Cardiac septum (tissue), 1 donor: ENCODE results near the gene METTL22. TPM values are rescaled to one million over a fixed set of nuclear protein-coding genes. Genes with fewer than 3 reads are reported as not detected.

Experiments
- DNase-seq: peaks from one replicate; pipeline ENCODE4 v3.0.0-alpha.2; 2020; ENCODE audit warnings: low spot score
- intact Hi-C: fragments of 100-400 bp; cut with DNase I; formaldehyde crosslinking; loops from one replicate; pipeline ENCODE4 v1.14.0; 2022
- total RNA-seq: library from RNA; stranded (reverse); fragmentation: NEBNext Ultra II Directional; extraction: Animal tissue kit (Norgen Biotek cat#: 25700); gene quantifications from one replicate; pipeline ENCODE4 v1.2.1, GENCODE V29; 2021
- donor health status: DM: no; HTN: no; CAD: no.

The METTL22 gene
- total RNA-seq, 1 donor from 2014 or later = 31.9 TPM

- intact Hi-C loops = no loop called here
Measured at GRCh38 chr16:8655184-8655717, 33.8 kb downstream of the METTL22 start.

DNA sequence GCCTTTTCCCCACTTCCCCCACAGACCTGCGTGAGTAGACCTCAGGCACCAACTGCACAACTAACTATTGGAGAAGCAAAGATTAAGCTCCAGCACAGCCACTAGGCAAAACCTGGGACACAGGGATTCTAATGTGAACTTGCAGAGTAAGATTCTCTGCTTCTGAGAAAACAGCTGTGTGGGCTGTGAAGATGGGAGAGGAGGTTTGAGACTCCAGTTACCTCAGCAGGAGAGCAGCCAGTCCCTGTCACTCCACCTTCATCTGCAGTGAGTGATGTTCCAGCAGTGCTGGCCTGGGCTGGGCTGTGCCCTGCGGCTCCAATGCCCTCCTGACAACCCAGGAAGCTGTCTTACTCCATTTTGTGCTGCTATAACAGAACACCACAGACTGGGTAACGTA, 34.9 kb downstream of the METTL22 start:
- intact Hi-C loops = no loop called here
- DNase-seq = no peak

More at GRCh38 chr16:8655184-8655717, 33.8 kb downstream of the METTL22 start:
- DNase-seq = no peak

DNA sequence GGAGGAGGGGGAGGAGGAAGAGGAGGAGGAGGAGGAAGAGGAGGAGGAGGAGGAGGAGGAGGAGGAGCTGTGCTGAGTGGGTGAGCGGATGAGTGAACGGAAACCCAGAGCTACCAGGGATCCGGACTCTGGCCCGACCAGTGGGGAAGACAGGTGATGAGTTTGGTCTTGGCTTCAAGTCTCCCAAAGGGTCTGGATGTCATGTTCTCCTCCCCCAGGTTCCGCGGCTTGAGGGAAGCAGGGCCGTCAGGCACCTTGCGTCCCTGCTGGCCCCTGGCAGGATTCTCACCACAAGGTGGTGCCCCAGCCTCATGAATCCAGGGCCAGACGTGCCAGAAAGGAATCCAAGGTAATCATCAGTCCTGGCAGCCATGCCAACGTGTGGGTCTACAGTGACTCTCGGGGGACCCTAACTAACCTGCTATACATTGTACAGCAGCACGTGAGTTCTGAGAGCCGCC, 39.4 kb downstream of the METTL22 start:
- no peak for DNase-seq
- intact Hi-C loops = loop anchor here (2.0 to 5.0 kb wide), 2 partner anchors 132 to 351 kb away; no protein-coding TSS in a partner anchor

- DNase-seq = no peak
- intact Hi-C loops = loop anchor here (2.0 to 5.0 kb wide), 3 partner anchors 131 to 351 kb away; no protein-coding TSS in a partner anchor
Measured at GRCh38 chr16:8661703-8662102, 40.2 kb downstream of the METTL22 start.

GRCh38 chr16:8663192-8664089, 41.9 kb downstream of the METTL22 start:
- no peak for DNase-seq
- intact Hi-C loops = loop anchor here (2.0 to 5.0 kb wide), 2 partner anchors 217 to 349 kb away; no protein-coding TSS in a partner anchor

DNA sequence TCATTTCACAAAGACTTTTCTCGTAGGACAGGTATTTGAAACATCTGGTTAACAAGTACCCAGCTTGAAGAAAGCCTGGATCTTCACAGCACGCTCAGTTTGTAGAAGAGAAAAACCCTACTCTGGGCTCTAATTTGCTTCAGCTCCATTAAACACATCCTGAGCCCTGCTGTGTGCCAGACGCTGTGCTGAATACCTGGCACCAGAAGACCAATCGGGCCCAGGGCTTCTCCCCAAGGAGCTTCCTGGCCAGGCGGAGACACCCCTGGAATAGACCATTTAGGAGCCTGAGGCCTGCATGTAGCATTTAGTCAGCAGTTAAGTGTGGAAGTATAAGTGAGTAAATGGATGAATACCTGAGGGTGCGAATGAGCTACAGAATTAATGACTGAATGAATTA, 44.0 kb downstream of the METTL22 start:
- intact Hi-C loops = no loop called here
- DNase-seq = no peak

- DNase-seq = no peak
- intact Hi-C loops = no loop called here
Measured at GRCh38 chr16:8667492-8667891, 46.0 kb downstream of the METTL22 start.

DNA sequence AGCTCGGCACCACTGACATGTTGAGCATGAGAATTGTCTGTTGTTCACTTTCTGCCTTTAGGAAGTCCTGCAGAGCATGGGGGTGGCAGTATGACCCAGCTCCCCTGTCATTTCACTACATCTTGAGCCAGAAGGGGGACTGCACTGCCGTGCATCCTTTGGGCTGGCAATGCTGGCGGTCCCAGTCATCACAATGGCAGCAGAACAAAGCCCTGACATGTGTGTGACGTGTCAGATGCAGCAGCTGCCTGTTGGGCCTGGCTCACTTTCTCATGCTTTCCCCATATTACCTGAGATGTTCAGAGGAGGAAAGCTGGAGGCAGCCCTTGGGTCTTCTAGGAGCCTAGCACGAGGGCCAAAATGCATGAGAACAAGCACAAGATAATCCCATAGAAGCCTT, 46.6 kb downstream of the METTL22 start:
- no peak for DNase-seq
- intact Hi-C loops = no loop called here

GRCh38 chr16:8669481-8669880, 48.0 kb downstream of the METTL22 start:
- intact Hi-C loops = no loop called here
- no peak for DNase-seq

DNA sequence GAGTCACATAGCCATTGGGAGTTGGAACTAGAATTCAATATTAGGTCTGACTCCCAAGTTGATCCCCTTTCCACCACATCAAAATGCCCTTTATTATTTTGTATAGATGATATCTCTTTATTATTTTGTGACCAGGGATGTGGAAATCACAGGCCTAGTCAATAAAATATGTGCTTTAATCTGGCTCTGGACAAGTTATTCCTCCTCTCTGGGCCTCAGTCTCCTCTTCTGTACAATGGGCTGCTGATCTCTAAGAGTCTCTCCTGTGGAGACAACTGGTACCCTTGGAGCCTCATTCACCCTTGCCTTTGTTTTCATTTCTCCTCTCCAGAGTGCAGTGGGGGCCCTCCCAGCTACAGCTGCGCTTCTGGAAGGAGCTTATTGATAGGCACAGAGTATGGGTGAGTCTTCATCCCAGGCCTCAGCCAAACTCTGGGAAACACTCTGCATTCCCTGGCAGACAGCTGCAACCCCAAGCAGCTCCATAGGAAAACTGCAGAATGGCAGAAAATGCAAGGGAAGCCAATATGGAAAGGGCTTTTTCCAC, 48.6 kb downstream of the METTL22 start:
- intact Hi-C loops = loop anchor here (5.0 kb wide), 1 partner anchor 127 kb away; the partner anchor contains the start of genes PMM2 and TMEM186

GRCh38 chr16:8673611-8674412, 52.3 kb downstream of the METTL22 start:
- intact Hi-C loops = loop anchor here (5.0 kb wide), 1 partner anchor 123 kb away; the partner anchor contains the start of genes PMM2 and TMEM186
- DNase-seq = no peak

More for the DNA sequence above, 48.6 kb downstream of the METTL22 start:
- no peak for DNase-seq

DNA sequence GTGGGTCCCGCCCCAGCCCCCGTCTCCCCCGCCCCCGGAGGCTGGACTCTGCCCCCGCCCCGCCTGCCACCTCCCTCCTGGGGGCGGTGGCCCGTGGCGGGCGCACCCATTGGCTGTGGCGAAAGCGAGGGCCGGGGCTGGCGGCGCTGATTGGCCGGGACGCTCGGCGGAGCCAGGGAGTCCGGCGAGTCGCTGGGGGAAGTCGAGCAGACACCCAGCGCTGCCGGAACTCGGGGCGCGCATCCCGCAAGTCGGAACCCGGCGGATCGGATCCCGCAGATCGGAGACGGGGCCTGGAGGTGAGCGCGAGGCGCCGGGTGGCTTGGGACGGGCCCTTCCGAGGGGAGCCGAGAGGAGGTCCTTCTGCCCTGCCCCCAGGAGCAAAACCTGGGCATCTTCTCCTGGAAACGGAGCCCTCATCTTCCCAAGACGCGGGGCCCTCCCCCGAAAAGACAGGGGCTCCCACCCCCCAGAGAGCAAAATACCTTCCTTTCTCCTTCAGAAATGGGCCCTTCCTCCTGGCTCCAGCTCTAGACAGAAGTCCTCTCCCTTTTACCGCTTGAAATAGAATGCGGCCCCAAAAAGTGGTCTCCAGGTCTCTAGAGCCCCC, 53.0 kb downstream of the METTL22 start, which contains the start of gene ABAT:
ABAT (plus strand) TSS at position 205 of the 610 bp plus-strand sequence. CDS start 61,123 bp downstream, outside the sequence.
- intact Hi-C loops = loop anchor here (5.0 kb wide), 1 partner anchor 123 kb away; the partner anchor contains the start of genes PMM2 and TMEM186
- peak; percentile 96 for DNase-seq

- intact Hi-C loops = no loop called here
- DNase-seq = no peak
Measured at GRCh38 chr16:8675183-8676159, 54.0 kb downstream of the METTL22 start.

DNA sequence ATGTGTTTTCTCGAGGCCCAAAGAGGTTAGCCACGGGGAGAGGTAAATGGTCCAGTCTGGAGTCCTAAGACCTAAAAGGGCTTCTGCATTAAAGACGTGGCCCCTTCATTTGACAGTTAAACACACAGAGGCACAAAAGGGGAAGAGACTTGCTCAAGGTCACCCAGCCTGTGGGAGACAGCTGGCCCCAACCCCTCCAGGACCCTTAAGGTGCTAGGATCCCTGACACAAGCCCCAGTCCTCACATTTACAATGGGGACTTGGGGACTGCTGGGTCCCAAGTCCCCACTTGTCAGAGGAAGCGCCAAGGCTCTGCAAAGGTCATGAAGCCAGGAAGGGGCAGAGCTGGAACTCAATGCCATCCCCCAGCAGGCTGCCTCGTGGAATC, 54.7 kb downstream of the METTL22 start:
- intact Hi-C loops = no loop called here
- DNase-seq = no peak

DNA sequence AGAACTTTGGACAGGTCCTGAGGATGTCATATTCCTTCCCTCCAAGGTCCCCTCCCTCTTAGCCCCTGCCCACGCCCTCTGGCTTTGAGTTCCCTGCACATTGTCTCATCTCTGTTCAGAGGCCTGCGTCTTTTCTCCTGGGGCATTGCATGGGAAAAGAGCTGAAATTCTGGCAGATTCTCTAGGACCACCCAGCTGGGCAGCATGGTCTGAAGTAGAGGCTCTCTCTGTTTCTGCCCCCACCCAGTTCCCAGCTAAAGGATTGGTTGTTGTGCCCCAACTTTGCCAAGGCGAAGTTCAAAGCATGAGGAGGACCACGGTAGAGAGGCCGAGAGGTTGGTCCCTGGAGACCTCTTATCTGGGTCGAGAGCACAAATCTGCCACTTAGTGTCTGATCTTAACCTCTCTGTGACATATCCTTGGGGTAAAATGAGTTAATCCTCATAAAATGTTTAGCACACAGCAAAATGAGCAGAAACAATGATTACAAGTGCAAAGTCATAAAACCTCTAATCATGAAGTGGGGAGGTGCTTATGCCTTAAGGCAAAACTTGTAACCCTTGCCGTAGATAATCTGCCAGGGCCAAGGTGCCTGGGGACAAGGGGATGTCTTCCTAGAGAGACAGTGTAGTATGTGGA, 55.4 kb downstream of the METTL22 start:
- intact Hi-C loops = no loop called here
- DNase-seq = no peak

DNA sequence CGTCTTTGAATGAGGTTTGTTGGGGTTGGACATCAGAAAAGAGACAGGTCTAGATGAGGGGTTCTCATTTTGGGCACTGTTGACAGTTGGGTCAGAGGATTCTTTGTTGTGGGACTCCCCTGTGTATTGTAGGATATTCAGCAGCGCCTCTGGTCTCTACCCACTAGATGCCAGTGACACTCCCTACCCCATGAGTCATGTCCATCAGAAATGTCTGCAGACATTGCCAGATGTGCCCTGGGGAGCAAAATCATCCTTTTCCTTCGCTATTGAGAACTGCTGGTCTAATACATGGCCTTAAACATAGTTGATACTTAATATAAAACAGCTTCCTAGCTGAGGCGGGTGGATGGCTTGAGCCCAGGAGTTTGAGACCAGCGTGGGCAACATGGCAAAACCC, 56.0 kb downstream of the METTL22 start:
- DNase-seq = no peak
- intact Hi-C loops = no loop called here
